Measurements from ENCODE around the gene ATG3.

DNA sequence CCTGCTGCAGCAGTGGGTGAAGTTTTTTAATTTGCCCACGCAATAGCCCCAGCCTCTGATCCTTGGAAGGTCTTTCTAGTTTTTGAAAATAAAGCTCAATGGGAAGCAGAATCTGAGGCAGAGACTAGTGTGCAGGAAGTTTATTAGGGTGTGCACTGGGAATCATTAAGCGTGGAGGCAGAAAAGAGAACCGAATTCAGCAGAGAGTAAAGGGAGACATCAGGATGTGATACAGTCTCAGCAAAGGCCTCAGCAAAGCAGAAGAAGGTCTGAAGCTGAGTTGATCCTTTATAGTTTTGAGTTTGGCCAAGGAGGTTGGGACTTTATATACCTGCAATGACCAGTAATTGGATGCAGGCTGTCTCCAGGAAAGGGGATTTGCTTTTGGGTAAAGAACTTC is 57.6 kb downstream of the ATG3 start:
- TF ChIP-seq, protein P1, sequence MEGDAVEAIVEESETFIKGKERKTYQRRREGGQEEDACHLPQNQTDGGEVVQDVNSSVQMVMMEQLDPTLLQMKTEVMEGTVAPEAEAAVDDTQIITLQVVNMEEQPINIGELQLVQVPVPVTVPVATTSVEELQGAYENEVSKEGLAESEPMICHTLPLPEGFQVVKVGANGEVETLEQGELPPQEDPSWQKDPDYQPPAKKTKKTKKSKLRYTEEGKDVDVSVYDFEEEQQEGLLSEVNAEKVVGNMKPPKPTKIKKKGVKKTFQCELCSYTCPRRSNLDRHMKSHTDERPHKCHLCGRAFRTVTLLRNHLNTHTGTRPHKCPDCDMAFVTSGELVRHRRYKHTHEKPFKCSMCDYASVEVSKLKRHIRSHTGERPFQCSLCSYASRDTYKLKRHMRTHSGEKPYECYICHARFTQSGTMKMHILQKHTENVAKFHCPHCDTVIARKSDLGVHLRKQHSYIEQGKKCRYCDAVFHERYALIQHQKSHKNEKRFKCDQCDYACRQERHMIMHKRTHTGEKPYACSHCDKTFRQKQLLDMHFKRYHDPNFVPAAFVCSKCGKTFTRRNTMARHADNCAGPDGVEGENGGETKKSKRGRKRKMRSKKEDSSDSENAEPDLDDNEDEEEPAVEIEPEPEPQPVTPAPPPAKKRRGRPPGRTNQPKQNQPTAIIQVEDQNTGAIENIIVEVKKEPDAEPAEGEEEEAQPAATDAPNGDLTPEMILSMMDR (conservative IDR thresholded peaks at IDR 0.05; ENCODE audit: low read length), result no peak
- no peak for TF ChIP-seq EZH2phosphoT487 (IDR thresholded peaks at IDR 0.05; ENCODE audit: borderline replicate concordance, low read depth, low read length)
